IPS DF 4.7 (cell line): ENCODE data around the gene SLC26A1.
"Not testable (repeated sequence)": the region's sequence is repeated elsewhere in the genome, so short reads cannot be mapped to it uniquely, and the experiment has no call there.

Experiments
- DNase-seq: peaks from one replicate; pipeline ENCODE4 v3.0.0-alpha.2; 2013; ENCODE audit warnings: low spot score; ENCODE audit errors: extremely low read depth

The SLC26A1 gene

DNA sequence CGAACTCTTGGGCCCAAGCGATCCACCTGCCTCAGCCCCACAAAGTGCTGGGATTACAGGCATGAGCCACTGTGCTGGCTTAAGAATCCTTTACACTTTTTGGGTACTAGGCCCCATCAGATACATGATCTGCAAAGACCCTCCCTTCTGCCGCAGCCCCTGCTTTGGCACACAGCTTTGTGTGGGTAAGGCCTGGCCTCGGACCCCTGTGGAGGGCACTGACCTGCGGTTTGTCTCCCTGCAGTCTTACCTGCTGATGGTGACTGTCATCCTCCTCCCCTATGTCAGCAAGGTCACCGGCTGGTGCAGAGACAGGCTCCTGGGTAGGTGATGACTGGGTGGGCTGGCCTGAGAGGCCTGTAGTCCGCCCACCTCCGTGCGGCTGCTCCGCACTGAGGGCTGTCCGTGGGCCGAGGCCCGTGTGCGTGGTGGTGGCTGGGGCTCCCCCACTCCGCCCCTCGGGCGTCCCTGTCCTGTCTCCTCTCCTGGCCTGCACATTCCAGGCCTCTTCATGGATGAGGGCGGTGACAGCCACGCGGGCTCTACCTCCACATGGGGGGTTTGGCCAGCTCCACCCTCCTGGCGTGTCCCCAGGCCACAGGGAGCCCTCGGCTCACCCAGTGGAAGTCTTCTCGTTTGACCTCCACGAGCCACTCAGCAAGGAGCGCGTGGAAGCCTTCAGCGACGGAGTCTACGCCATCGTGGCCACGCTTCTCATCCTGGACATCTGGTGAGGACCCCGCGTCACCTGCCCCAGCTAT is 37.9 kb downstream of the SLC26A1 start:
- DNase-seq = no peak

- DNase-seq = no peak
These were observed 38.8 kb downstream of the SLC26A1 start for GRCh38 chr4:954211-955020.

DNA sequence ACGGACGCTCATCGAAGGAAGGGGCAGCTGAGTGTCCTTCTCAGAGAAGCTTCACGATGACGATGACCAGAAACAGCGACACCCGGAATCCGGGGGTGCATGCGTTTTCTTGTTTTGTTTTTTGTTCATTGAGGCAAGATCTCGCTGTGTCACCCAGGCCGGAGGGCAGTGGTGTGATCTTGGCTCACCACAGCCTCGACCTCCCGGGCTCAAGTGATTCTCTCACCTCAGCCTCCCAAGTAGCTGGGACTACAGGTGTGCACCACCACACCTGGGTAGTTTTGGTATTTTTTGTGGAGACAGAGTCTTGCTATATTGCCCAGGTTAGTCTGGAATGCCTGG is 39.7 kb downstream of the SLC26A1 start:
- DNase-seq = no peak

- DNase-seq = no peak
These were observed 40.2 kb downstream of the SLC26A1 start for GRCh38 chr4:952881-953573.

DNA sequence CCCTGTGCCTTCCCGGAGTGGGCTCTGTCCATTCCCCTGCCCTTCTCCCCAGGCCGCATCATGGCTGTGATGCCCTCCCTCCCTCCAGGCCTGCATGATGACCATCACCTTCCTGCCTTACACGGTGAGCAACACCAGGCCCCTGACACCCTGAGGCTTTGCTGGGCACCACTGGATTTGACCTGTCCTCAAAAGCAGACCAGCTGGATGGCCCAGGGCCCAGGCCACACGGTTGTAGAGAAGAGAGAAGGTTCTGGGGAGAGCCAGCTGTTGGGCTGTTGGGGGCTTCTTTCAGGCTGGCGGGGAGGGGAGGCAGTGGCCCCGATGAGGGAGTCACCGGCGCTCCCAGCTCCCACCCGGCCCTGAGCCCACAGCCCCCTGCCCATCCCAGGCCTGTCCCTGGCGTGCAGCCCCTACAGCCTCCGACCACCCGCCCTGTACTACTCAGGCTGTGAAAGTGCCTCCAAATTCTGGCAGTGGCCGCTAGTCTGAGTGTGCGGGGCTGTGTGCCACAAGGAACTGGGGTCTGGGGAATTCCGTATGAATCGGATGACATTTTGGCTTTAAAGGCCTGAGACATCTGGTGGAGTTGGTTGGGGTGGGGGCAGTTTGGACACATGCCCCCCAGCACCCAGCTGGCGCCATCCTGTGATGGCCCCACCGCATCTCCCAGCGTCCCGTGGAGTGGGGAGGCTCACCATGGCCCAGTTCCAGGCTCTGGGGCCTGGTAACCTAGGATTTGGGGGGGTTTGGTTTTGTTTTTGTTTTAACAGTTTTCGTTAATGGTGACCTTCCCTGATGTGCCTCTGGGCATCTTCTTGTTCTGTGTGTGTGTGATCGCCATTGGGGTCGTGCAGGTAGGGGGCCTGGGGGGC is 41.4 kb downstream of the SLC26A1 start:
- DNase-seq = no peak

DNA sequence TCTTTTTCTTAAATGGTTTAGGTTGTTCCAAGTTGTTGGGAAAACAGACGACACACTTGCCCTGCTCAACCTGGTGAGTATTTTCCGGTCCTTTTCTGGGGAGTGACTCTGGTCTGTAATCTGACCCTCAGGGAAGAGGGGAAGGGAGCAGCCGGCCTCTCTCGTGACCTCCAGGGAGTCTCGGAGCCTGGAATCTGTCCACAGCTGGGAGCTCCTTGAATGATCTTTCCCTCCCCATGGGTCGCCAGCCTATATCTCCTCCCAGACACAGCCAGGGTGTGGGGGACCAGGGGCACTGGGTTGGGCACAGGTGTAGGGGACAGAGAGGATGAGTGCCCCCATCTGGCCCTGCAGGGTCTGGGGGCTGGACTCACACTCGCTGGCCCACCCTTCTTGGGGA is 42.0 kb downstream of the SLC26A1 start:
- DNase-seq = no peak

DNA sequence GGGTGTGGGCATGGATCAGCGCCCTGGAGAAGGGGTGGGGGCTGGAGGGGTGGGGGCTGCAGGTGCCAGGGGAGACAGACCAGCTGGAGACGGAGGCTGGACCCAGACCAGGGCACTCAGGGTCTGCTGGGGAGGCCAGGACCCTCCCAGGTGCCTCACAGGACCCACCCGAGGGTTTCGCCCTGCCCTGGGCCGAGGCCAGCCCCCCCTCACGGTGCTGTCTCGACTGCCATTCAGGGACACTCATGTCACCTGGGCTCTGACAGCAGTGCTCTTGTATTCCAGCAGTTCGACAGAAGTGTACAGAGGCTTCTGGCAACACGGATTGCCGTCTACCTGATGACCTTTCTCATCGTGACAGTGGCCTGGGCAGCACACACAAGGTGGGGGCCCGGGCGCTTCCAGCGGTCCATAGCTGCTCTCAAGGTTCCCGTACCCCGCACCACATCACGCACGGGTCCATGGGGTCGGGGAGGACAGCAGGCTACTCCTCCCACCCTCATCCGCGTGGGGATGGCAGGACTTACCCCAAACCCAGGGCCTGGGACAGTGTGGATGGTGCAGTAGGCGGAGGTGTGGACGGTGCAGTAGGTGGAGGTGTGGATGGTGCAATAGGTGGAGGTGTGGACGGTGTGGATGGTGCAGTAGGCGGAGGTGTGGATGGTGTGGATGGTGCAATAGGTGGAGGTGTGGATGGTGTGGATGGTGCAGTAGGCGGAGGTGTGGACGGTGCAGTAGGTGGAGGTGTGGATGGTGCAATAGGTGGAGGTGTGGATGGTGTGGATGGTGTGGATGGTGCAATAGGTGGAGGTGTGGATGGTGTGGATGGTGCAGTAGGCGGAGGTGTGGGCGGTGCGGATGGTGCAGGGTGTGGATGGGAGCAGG is 42.8 kb downstream of the SLC26A1 start:
- no peak for DNase-seq

- DNase-seq = no peak
These were observed 43.5 kb downstream of the SLC26A1 start for GRCh38 chr4:949656-950055.

DNA sequence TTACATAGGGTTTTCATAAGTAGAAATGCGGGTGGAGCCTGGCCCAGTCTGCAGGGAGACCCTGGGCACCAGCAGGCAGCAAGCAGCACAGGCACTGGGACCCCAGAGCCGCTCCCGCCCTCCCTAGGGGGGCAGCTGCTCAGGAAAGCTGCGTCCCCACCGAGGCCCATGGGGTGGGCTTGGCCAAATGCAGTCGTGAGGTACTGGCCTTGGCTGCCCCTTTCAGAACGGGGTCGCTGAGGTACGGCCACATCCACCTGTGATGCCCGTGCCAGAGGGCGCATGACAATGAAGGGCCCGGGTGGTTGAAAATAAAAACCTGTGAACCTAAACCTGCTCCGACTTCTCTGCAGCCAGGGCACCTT is 44.3 kb downstream of the SLC26A1 start:
- DNase-seq = no peak

DNA sequence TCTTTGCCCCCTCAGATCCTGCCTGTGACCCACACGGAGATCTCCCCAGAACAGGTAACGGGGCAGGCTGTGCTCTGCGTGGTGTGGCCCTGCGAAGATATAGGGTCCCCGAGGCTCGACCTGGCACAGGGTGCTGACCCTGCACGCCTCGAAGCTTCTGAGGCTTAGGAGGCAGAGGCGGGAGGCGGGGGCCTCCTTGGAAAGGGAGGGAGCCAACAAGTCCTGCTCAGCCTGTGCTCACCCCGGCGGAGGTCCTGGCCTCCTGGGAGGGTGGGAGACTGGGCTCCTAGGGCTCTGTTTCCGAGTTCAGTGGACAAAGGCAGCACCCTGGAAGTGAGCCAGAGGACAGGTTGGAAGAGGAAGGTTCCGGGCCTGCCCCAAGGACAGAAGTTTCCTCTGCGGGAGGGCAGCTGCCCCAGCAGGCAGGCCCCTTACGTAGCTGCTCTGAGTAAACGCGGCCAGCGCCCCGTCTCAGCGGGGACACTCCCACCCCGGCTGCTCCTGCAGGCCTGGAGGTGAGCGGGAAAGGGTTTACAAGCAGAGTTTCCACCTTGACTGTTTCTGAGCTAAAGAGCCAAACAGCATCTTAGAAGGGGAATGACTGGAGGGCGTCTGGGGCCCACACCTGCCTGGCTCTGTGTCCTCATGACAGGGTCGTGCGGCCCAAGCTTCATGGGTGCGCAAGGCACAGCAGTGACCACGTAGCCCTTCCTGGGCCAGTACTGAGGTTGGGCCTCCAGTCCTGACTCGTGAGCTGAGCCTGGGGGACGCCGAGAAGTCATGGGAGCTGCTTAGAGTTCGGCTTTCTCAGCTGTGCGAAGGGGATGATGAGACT is 44.9 kb downstream of the SLC26A1 start:
- no peak for DNase-seq

- no peak for DNase-seq
These were observed 45.7 kb downstream of the SLC26A1 start for GRCh38 chr4:947491-947971.

DNA sequence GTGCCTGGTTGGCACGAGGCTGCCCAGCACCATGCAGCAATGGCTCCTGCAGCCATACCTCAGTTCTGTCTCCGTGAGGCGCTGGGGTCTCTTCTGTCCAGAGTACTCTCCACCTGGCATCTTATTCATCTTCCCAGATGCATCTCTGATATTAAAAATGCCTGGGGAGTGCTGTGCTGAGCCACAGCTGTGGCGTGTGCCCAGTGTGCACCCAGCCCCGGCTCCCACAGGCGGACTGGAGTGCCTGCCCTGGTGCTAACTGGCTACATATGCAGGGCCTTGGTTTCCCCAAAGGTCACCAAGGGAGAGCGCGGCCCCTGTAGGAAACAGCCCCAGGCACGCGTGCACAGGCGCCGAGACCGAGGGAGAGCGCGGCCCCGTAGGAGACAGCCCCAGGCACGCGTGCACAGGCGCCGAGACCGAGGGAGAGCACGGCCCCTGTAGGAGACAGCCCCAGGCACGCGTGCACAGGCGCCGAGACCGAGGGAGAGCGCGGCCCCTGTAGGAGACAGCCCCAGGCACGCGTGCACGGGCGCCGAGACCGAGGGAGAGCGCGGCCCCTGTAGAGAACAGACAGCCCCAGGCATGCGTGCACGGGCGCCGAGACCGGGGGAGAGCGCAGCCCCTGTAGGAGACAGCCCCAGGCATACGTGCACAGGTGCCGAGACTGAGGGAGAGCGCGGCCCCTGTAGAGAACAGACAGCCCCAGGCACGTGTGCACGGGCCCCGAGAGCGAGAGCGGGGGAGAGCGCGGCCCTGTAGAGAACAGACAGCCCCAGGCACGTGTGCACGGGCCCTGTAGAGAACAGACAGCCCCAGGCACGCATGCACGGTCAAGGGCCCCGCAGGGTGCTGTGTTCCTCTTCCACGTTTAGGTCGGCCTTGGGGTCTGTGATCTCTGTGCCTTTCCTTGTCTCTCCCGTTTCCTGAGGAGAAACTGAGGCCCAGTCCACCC is 46.4 kb downstream of the SLC26A1 start:
- DNase-seq = no peak

GRCh38 chr4:946103-946450 is 47.1 kb downstream of the SLC26A1 start:
- DNase-seq = no peak

GRCh38 chr4:945274-946102 is 47.7 kb downstream of the SLC26A1 start:
- DNase-seq = no peak

- not testable (repeated sequence) for DNase-seq
These were observed 53.7 kb downstream of the SLC26A1 start for GRCh38 chr4:939508-939907.
